WTC11 (cell line): ENCODE measurements around the gene MYO16. TPM values are rescaled to one million over a fixed set of nuclear protein-coding genes. Genes with fewer than 3 reads are reported as not detected.

Source experiments
- ATAC-seq: fragments of 200-7000 bp; cut with Tn5 transposase; 2 replicates; pipeline ENCODE4 v1.10.0; 2021; ENCODE audit warnings: mild to moderate bottlenecking, moderate library complexity
- CTCF ChIA-PET: fragments of 300-600 bp; sonication (Branson Sonifier 250); formaldehyde crosslinking; loops from one replicate; lab custom pipeline; 2021; ENCODE audit warnings: antibody characterized with exemption; lab: Charles Lee
- POLR2A ChIA-PET: fragments of 350-600 bp; sonication (Branson Sonifier 250); formaldehyde crosslinking; loops from one replicate; lab custom pipeline; 2021; ENCODE audit warnings: antibody characterized with exemption; lab: Charles Lee
- DNase-seq: peaks from one replicate; pipeline ENCODE4 v3.0.0; 2021; ENCODE audit warnings: low spot score
- H3K27ac Mint-ChIP-seq: 2 replicates; pipeline ENCODE4 v1.8.0; 2021; ENCODE audit warnings: mixed read lengths
- H3K27me3 Mint-ChIP-seq: 2 replicates; pipeline ENCODE4 v1.8.0; 2021; ENCODE audit warnings: low read depth, mild to moderate bottlenecking, moderate library complexity, mixed read lengths
- H3K36me3 Mint-ChIP-seq: 2 replicates; pipeline ENCODE4 v1.8.0; 2021; ENCODE audit warnings: mixed read lengths
- H3K4me1 Mint-ChIP-seq: 2 replicates; pipeline ENCODE4 v1.8.0; 2022; ENCODE audit warnings: mixed read lengths
- H3K4me3 Mint-ChIP-seq: 2 replicates; pipeline ENCODE4 v1.8.0; 2021; ENCODE audit warnings: mild to moderate bottlenecking, moderate library complexity, mixed read lengths
- H3K9me3 Mint-ChIP-seq: 2 replicates; pipeline ENCODE4 v1.8.0; 2021; ENCODE audit warnings: mixed read lengths
- AFF4 ChIP-seq: sonication (generic); formaldehyde crosslinking; IDR thresholded peaks from 2 replicates; pipeline ENCODE4 v1.8.1; 2023; ENCODE audit warnings: mild to moderate bottlenecking, missing genetic modification reagents, borderline replicate concordance
- ARID4B ChIP-seq: sonication (generic); formaldehyde crosslinking; IDR thresholded peaks from 2 replicates; pipeline ENCODE4 v1.8.0; 2023; ENCODE audit warnings: missing genetic modification reagents, mild to moderate bottlenecking, borderline replicate concordance
- CTCF ChIP-seq: fragments of 200-600 bp; IDR thresholded peaks from 2 replicates; pipeline ENCODE4 v1.8.0; 2022; ENCODE audit warnings: antibody characterized with exemption
- E2F1 ChIP-seq: sonication (generic); formaldehyde crosslinking; IDR thresholded peaks from 2 replicates; pipeline ENCODE4 v1.8.0; 2022; ENCODE audit warnings: mild to moderate bottlenecking, missing genetic modification reagents
- E2F5 ChIP-seq: sonication (generic); formaldehyde crosslinking; IDR thresholded peaks from 2 replicates; pipeline ENCODE4 v1.8.1; 2022; ENCODE audit warnings: mild to moderate bottlenecking, moderate library complexity, missing genetic modification reagents
- EMX1 ChIP-seq: fragments of 250-450 bp; sonication (Bioruptor Pico); IDR thresholded peaks from 2 replicates; pipeline ENCODE4 v1.8.0; 2021; ENCODE audit warnings: mild to moderate bottlenecking
- FOXP1 ChIP-seq: sonication (generic); formaldehyde crosslinking; IDR thresholded peaks from 2 replicates; pipeline ENCODE4 v1.8.0; 2022; ENCODE audit warnings: missing genetic modification reagents, mild to moderate bottlenecking, moderate library complexity, borderline replicate concordance
- FOXP4 ChIP-seq: sonication (generic); formaldehyde crosslinking; IDR thresholded peaks from 2 replicates; pipeline ENCODE4 v1.8.0; 2022; ENCODE audit warnings: mild to moderate bottlenecking, missing genetic modification reagents
- HMGA2 ChIP-seq: fragments of 250-450 bp; sonication (Bioruptor Pico); IDR thresholded peaks from 2 replicates; pipeline ENCODE4 v1.4.0; 2021; ENCODE audit warnings: mild to moderate bottlenecking, moderate library complexity
- JAZF1 ChIP-seq: fragments of 250-450 bp; sonication (Bioruptor Pico); IDR thresholded peaks from 2 replicates; pipeline ENCODE4 v1.9.0; 2021; ENCODE audit warnings: moderate library complexity, mild to moderate bottlenecking, inconsistent platforms
- JUN ChIP-seq: sonication (generic); formaldehyde crosslinking; IDR thresholded peaks from 2 replicates; pipeline ENCODE4 v1.8.0; 2023; ENCODE audit warnings: mild to moderate bottlenecking, missing genetic modification reagents
- MYBL2 ChIP-seq: sonication (generic); formaldehyde crosslinking; IDR thresholded peaks from 2 replicates; pipeline ENCODE4 v1.8.1; 2023; ENCODE audit warnings: mild to moderate bottlenecking, moderate library complexity, missing genetic modification reagents
- NFATC4 ChIP-seq: fragments of 250-450 bp; sonication (Bioruptor Pico); IDR thresholded peaks from 2 replicates; pipeline ENCODE4 v1.9.0; 2021; ENCODE audit warnings: mild to moderate bottlenecking
- NR1H2 ChIP-seq: sonication (generic); formaldehyde crosslinking; IDR thresholded peaks from 2 replicates; pipeline ENCODE4 v1.9.0; 2021; ENCODE audit warnings: mild to moderate bottlenecking, moderate library complexity, missing genetic modification reagents
- NR2C2 ChIP-seq: sonication (generic); formaldehyde crosslinking; IDR thresholded peaks from 2 replicates; pipeline ENCODE4 v1.8.0; 2022; ENCODE audit warnings: mild to moderate bottlenecking, missing genetic modification reagents
- NR3C1 ChIP-seq: sonication (generic); formaldehyde crosslinking; conservative IDR thresholded peaks from 2 replicates; pipeline ENCODE4 v1.8.1; 2023; ENCODE audit warnings: low read depth, mild to moderate bottlenecking, missing genetic modification reagents
- OVOL2 ChIP-seq: fragments of 250-450 bp; sonication (Bioruptor Pico); IDR thresholded peaks from 2 replicates; pipeline ENCODE4 v1.9.0; 2021; ENCODE audit warnings: mild to moderate bottlenecking, borderline replicate concordance
- ZNF263 ChIP-seq: sonication (generic); formaldehyde crosslinking; IDR thresholded peaks from 2 replicates; pipeline ENCODE4 v1.8.1; 2022; ENCODE audit warnings: low read depth, mild to moderate bottlenecking, moderate library complexity, missing genetic modification reagents
- ZNF317 ChIP-seq: sonication (generic); formaldehyde crosslinking; IDR thresholded peaks from 2 replicates; pipeline ENCODE4 v1.8.1; 2023; ENCODE audit warnings: low read depth, mild to moderate bottlenecking, moderate library complexity, missing genetic modification reagents, borderline replicate concordance
- total RNA-seq: library from RNA; stranded (reverse); gene quantifications from 3 replicates; pipeline ENCODE4 v1.2.3, GENCODE V29; 2021

MYO16 gene
- total RNA-seq, 1 experiment from 2014 or later = 0.09 TPM

- no peak overlapping the region for H3K4me3 Mint-ChIP-seq
- no peak overlapping the region for H3K27ac Mint-ChIP-seq
- H3K4me1 Mint-ChIP-seq = peaks cover 9% of the 10 kb centered on the region
- no peak for ATAC-seq
- POLR2A ChIA-PET = no interaction called here
- peaks cover 2% of the 10 kb centered on the region for H3K9me3 Mint-ChIP-seq
- DNase-seq = no peak
- H3K27me3 Mint-ChIP-seq = no peaks in the 10 kb centered on the region
- CTCF ChIA-PET = no interaction called here
- TF ChIP-seq ARID4B (CRISPR knock-in tag) (no peak), AFF4 (no peak), CTCF (no peak), HMGA2 (CRISPR knock-in tag) (no peak), E2F1 (CRISPR knock-in tag) (no peak), EMX1 (CRISPR knock-in tag) (no peak), JUN (CRISPR knock-in tag) (no peak), MYBL2 (CRISPR knock-in tag) (no peak), NR3C1 (CRISPR knock-in tag) (no peak)
- TF ChIP-seq, all 79 proteins: peak for 0
- H3K36me3 Mint-ChIP-seq = peaks cover 2% of the 10 kb centered on the region; the same call in 1 of the 2 replicates
Observed at GRCh38 chr13:109024611-109025010, 395.2 kb downstream of the MYO16 start.

GRCh38 chr13:109026266-109026665 is 396.9 kb downstream of the MYO16 start:
- H3K9me3 Mint-ChIP-seq = no peaks in the 10 kb centered on the region
- no peaks in the 10 kb centered on the region for H3K27me3 Mint-ChIP-seq
- no peak overlapping the region for H3K4me3 Mint-ChIP-seq
- peak; percentile 80 for ATAC-seq
- no peaks in the 10 kb centered on the region for H3K36me3 Mint-ChIP-seq
- DNase-seq = peak; percentile 16
- CTCF ChIA-PET = no interaction called here
- POLR2A ChIA-PET = no interaction called here
- H3K27ac Mint-ChIP-seq = no peak overlapping the region
- H3K4me1 Mint-ChIP-seq = peaks cover 9% of the 10 kb centered on the region
- TF ChIP-seq FOXP1 (CRISPR knock-in tag) (no peak), NR2C2 (CRISPR knock-in tag) (no peak), ZNF263 (no peak), NR1H2 (no peak), MYBL2 (CRISPR knock-in tag) (no peak), ZNF317 (CRISPR knock-in tag) (no peak), JAZF1 (CRISPR knock-in tag) (no peak), NFATC4 (CRISPR knock-in tag) (no peak), EMX1 (CRISPR knock-in tag) (no peak), OVOL2 (no peak), FOXP4 (CRISPR knock-in tag) (no peak), E2F5 (CRISPR knock-in tag) (no peak)
